HCT116 (cell line): ENCODE results near the gene DEFB127.
"Not testable (repeated sequence)": the region's sequence is repeated elsewhere in the genome, so short reads cannot be mapped to it uniquely, and the experiment has no call there.

ENCODE experiments used
- CTCF ChIP-seq, 3 experiments: fragments of 200-600 bp in 1 of 3; sonication (generic) in 1 of 3; IDR thresholded peaks in 2 of 3; conservative IDR thresholded peaks in 1 of 3; 2 replicates each; pipeline ENCODE4 v1.5.1; 2012 to 2017; ENCODE audit warnings: low read depth in 2 of 3, low read length in 2 of 3, antibody characterized with exemption in 1 of 3, borderline replicate concordance in 1 of 3, control low read depth in 1 of 3, mild to moderate bottlenecking in 1 of 3, mixed read lengths in 1 of 3, mixed run types in 1 of 3, moderate library complexity in 1 of 3; ENCODE audit not compliant: insufficient read depth in 1 of 3
- JUND ChIP-seq: IDR thresholded peaks from 2 replicates; pipeline ENCODE4 v1.6.1; 2012
- POLR2A ChIP-seq: IDR thresholded peaks from 2 replicates; pipeline ENCODE4 v1.7.0; 2011; ENCODE audit warnings: borderline replicate concordance; ENCODE audit not compliant: insufficient read depth, insufficient read length; ENCODE audit errors: extremely low read depth
- POLR2AphosphoS5 ChIP-seq: IDR thresholded peaks from 2 replicates; pipeline ENCODE4 v1.6.1; 2011; ENCODE audit warnings: mild to moderate bottlenecking, low read depth, low read length, moderate library complexity
- SIN3A ChIP-seq: IDR thresholded peaks from 2 replicates; pipeline ENCODE4 v1.6.1; 2012; ENCODE audit warnings: low read depth

GRCh38 chr20:129786-130323, 27.4 kb upstream of the DEFB127 start:
- not testable (repeated sequence) for TF ChIP-seq POLR2AphosphoS5; CTCF (IDR thresholded peaks at IDR 0.05 in 2 of 3, conservative IDR thresholded peaks at IDR 0.05 in 1 of 3; ENCODE audit: borderline replicate concordance in 1 of 3, insufficient read depth in 1 of 3, low read depth in 2 of 3, low read length in 2 of 3); SIN3A; POLR2A; JUND
